Right lobe of liver (tissue), 6 donors: ENCODE data around the gene RAN. TPM values are rescaled to one million over a fixed set of nuclear protein-coding genes. Genes with fewer than 3 reads are reported as not detected.

Source experiments
- ATAC-seq, 4 donors: fragments of 200-7000 bp; cut with Tn5 transposase; one replicate each; pipeline ENCODE4 v1.9.1; 2020; ENCODE audit warnings: mild to moderate bottlenecking in 4 of 4, moderate library complexity in 4 of 4
- DNase-seq, 3 donors: peaks; one replicate each; pipeline ENCODE4 v3.0.0-alpha.2; 2020
- H3K27ac ChIP-seq, 3 donors: fragments of 200-600 bp; one replicate each; pipeline ENCODE4 v1.8.0; 2022
- H3K27me3 ChIP-seq, 2 donors: fragments of 200-600 bp; one replicate each; pipeline ENCODE4 v1.8.0; 2022
- H3K36me3 ChIP-seq, 4 donors: fragments of 200-600 bp; sonication (generic) in 1 of 4; one replicate each; pipeline versions ENCODE4 v1.5.1 to v1.8.0; 2017 to 2022; ENCODE audit warnings: control low read depth in 1 of 4
- H3K4me1 ChIP-seq, 4 donors: fragments of 200-600 bp; sonication (generic) in 1 of 4; one replicate each; pipeline versions ENCODE4 v1.5.1 to v1.8.0; 2017 to 2022; ENCODE audit warnings: control low read depth in 1 of 4
- H3K4me3 ChIP-seq, 3 donors: fragments of 200-600 bp; one replicate each; pipeline ENCODE4 v1.8.0; 2022
- H3K9me3 ChIP-seq, 4 donors: fragments of 200-600 bp; sonication (generic) in 1 of 4; one replicate each; pipeline versions ENCODE4 v1.5.1 to v1.8.0; 2017 to 2022; ENCODE audit warnings: control low read depth in 1 of 4
- CTCF ChIP-seq, 4 donors: fragments of 200-600 bp in 3 of 4; fragments of 450-650 bp in 1 of 4; IDR thresholded peaks; one replicate each; pipeline versions ENCODE4 v1.5.1 to v1.8.0; 2016 to 2022; ENCODE audit warnings: antibody characterized with exemption in 4 of 4, mild to moderate bottlenecking in 2 of 4
- POLR2A ChIP-seq: fragments of 450-650 bp; IDR thresholded peaks from one replicate; pipeline ENCODE4 v1.6.1; 2017; ENCODE audit warnings: antibody characterized with exemption, mild to moderate bottlenecking
- WGBS: methylation state at CpG from one replicate; pipeline ENCODE4 v1.1.6; 2018; ENCODE audit warnings: low coverage, low lambda C conversion rate; ENCODE audit not compliant: insufficient coverage; ENCODE audit errors: missing lambda C conversion rate; 5-methylcytosine and 5-hydroxymethylcytosine counted together
- intact Hi-C, 2 donors: fragments of 100-400 bp; cut with DNase I; formaldehyde crosslinking; loops; one replicate each; pipeline versions ENCODE4 v1.11.2 to v1.14.1; 2022
- total RNA-seq, 6 experiments: library from RNA; depleted of rRNA in 2 of 6; stranded (reverse); fragments of >200 nt in 2 of 6; fragmentation: NEBNext Ultra II Directional in 3 of 6; extraction: Animal tissue kit (Norgen Biotek cat#: 25700) in 3 of 6; gene quantifications; one replicate each; pipeline versions ENCODE4 v1.1.0 to v1.2.4, GENCODE V29; 2016 to 2023
- donor health status: DM: no; HTN: yes; CAD: no.
- donor health status: DM: no; HTN: no; CAD: no.
- donor health status: DM: no; HTN: no; CAD: no.
- donor health status: DM: no; HTN: yes; CAD: no.
- donor health status: DM: no; HTN: yes; CAD: no.

RAN gene
- total RNA-seq, 6 experiments from 2014 or later = 136 to 220 (median 147) TPM

GRCh38 chr12:130838284-130838950, 33.4 kb upstream of the RAN start:
- intact Hi-C loops = no loop called here
- H3K27me3 ChIP-seq = no peaks in the 10 kb centered on the region
- no peaks in the 10 kb centered on the region for H3K9me3 ChIP-seq
- WGBS = 20% methylated on average over 3 of the region's 38 CpGs
- DNase-seq (peak; percentile 72 to 92 (median 90)), ATAC-seq (peak; percentile 85 to 92 (median 90))
- H3K4me1 ChIP-seq = peaks cover 0 to 15% (median 4%) of the 10 kb centered on the region in 4 donors
- H3K4me3 ChIP-seq = peak overlapping the region; percentile 63 to 88 (median 77)
- H3K27ac ChIP-seq = peak overlapping the region; percentile 40 to 82 (median 75)
- TF ChIP-seq CTCF (IDR thresholded peaks at IDR 0.05) (no peak), POLR2A (no peak)
- H3K36me3 ChIP-seq = no peaks in the 10 kb centered on the region

- intact Hi-C loops = no loop called here
- TF ChIP-seq CTCF (IDR thresholded peaks at IDR 0.05) = peak in 3 of 4 donors; percentile 18 to 33 (median 23)
- TF ChIP-seq POLR2A = no peak
- H3K27ac ChIP-seq = peak within 1 kb of the TSS; percentile 40 to 82 (median 75)
- peak within 1 kb of the TSS; percentile 63 to 88 (median 77) for H3K4me3 ChIP-seq
- H3K27me3 ChIP-seq = no peaks in the 10 kb centered on the region
- DNase-seq (peak; percentile 90 to 93 (median 91)), ATAC-seq (peak; percentile 89 to 93 (median 92))
- WGBS = under 1% methylated on average over 21 of the region's 79 CpGs
- no peaks in the 10 kb centered on the region for H3K36me3 ChIP-seq
- no peaks in the 10 kb centered on the region for H3K9me3 ChIP-seq
- peaks cover 0 to 15% (median 4%) of the 10 kb centered on the region in 4 donors for H3K4me1 ChIP-seq
These were observed 32.7 kb upstream of the RAN start, which contains the start of gene STX2 for GRCh38 chr12:130838951-130839769. Gene STX2, minus strand, starts transcription at chr12:130839250. Its CDS starts 151 bp downstream, at chr12:130839099.

- Histone ChIP-seq H3K27ac (no peak overlapping the region), H3K9me3 (no peaks in the 10 kb centered on the region), H3K36me3 (no peaks in the 10 kb centered on the region), H3K4me3 (peak overlapping the region in 1 of 3 donors; percentile 88), H3K27me3 (no peaks in the 10 kb centered on the region), H3K4me1 (peaks cover 0 to 15% (median 4%) of the 10 kb centered on the region in 4 donors)
- no peak for ATAC-seq
- TF ChIP-seq POLR2A (no peak), CTCF (IDR thresholded peaks at IDR 0.05) (peak in 1 of 4 donors; percentile 1)
- DNase-seq = no peak
- WGBS = 50% methylated on average over 8 of the region's 11 CpGs
- intact Hi-C loops = no loop called here
These were observed 32.0 kb upstream of the RAN start for GRCh38 chr12:130839770-130840404.

GRCh38 chr12:130846369-130846768, 25.5 kb upstream of the RAN start:
- Histone ChIP-seq H3K27ac (no peak overlapping the region), H3K4me1 (no peaks in the 10 kb centered on the region), H3K36me3 (no peaks in the 10 kb centered on the region), H3K9me3 (no peaks in the 10 kb centered on the region), H3K4me3 (no peak overlapping the region), H3K27me3 (no peaks in the 10 kb centered on the region)
- ATAC-seq (no peak), DNase-seq (no peak)
- intact Hi-C loops = no loop called here
- TF ChIP-seq POLR2A = no peak
- TF ChIP-seq CTCF (IDR thresholded peaks at IDR 0.05) = no peak
